Tibial nerve (tissue), 4 donors: ENCODE results near the gene SPATA33. TPM values are rescaled to one million over a fixed set of nuclear protein-coding genes. Genes with fewer than 3 reads are reported as not detected.

Experiments
- DNase-seq, 2 donors: peaks; one replicate each; pipeline ENCODE4 v3.0.0-alpha.2; 2019; ENCODE audit warnings: low spot score in 2 of 2
- H3K27ac ChIP-seq, 4 donors: fragments of 200-600 bp; sonication (generic) in 3 of 4; one replicate each; pipeline ENCODE4 v1.5.1; 2017 to 2019; ENCODE audit warnings: mild to moderate bottlenecking in 1 of 4
- H3K27me3 ChIP-seq, 2 donors: fragments of 200-600 bp; sonication (generic) in 1 of 2; one replicate each; pipeline versions ENCODE4 v1.5.1 to v1.6.0; 2017 to 2019
- H3K36me3 ChIP-seq, 3 donors: fragments of 200-600 bp; sonication (generic); one replicate each; pipeline ENCODE4 v1.5.1; 2018 to 2019
- H3K4me1 ChIP-seq, 4 donors: fragments of 200-600 bp; sonication (generic) in 3 of 4; one replicate each; pipeline ENCODE4 v1.5.1; 2017 to 2019
- H3K4me3 ChIP-seq, 4 donors: fragments of 200-600 bp; sonication (generic) in 3 of 4; one replicate each; pipeline ENCODE4 v1.5.1; 2017 to 2019; ENCODE audit warnings: mild to moderate bottlenecking in 1 of 4, moderate library complexity in 1 of 4
- H3K9me3 ChIP-seq, 4 donors: fragments of 200-600 bp; sonication (generic) in 3 of 4; one replicate each; pipeline ENCODE4 v1.5.1; 2017 to 2019
- EP300 ChIP-seq, 2 donors: sonication (generic); formaldehyde crosslinking; IDR thresholded peaks; one replicate each; pipeline ENCODE4 v1.6.1; 2017; ENCODE audit warnings: antibody characterized with exemption in 2 of 2, mild to moderate bottlenecking in 1 of 2
- POLR2A ChIP-seq, 2 donors: fragments of 450-650 bp; IDR thresholded peaks; one replicate each; pipeline ENCODE4 v1.6.1; 2017; ENCODE audit warnings: antibody characterized with exemption in 2 of 2, mild to moderate bottlenecking in 2 of 2, moderate library complexity in 2 of 2
- WGBS, 2 donors: methylation state at CpG; one replicate each; pipeline ENCODE4 v1.1.5; 2018; 5-methylcytosine and 5-hydroxymethylcytosine counted together
- total RNA-seq, 4 donors: library from RNA; depleted of rRNA; stranded (reverse); fragments of >200 nt; gene quantifications; one replicate each; pipeline ENCODE4 v1.1.0, GENCODE V29; 2016
- TF ChIP-seq, protein P1 (sequence below), 5 experiments: fragments of 200-600 bp in 3 of 5; fragments of 450-650 bp in 2 of 5; sonication (generic) in 3 of 5; IDR thresholded peaks; one replicate each; pipeline ENCODE4 v1.5.1; 2016 to 2019; ENCODE audit warnings: antibody characterized with exemption in 5 of 5, mild to moderate bottlenecking in 3 of 5, moderate library complexity in 2 of 5

SPATA33 gene
- total RNA-seq, 4 donors from 2014 or later: 4.8 to 9.0 (median 7.2) TPM

DNA sequence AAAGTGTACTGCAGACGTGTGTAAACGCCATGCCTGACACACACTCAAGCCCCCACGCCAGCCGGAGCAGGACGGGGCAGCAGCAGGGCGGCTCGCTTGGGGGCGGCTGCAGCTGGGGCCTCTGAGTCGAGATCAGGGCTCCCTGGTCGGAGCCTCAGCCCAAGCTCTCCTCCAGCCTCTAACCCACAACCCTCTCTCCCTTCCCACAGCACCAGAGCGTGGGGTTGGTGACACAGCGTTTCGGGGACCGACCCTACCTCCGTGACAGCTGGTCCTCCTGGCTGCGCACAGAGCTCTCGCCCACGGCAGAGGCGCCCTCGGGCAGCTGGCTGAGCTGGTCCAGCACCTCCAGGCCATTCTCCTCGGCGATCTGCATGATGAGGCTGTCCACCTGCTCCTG is 11.4 kb upstream of the SPATA33 start:
- Histone ChIP-seq H3K27ac (no peak overlapping the region), H3K9me3 (no peaks in the 10 kb centered on the region), H3K36me3 (peaks cover 7 to 68% (median 20%) of the 10 kb centered on the region in 3 donors), H3K4me1 (peaks cover 0 to 9% (median 0%) of the 10 kb centered on the region in 4 donors), H3K4me3 (no peak overlapping the region), H3K27me3 (no peaks in the 10 kb centered on the region)
- WGBS, 2 donors: 91 to 98% methylated on average over 18 to 22 of the region's 22 CpGs
- no peak for TF ChIP-seq EP300 (IDR thresholded peaks at IDR 0.05)
- no peak for TF ChIP-seq POLR2A (IDR thresholded peaks at IDR 0.05)
- TF ChIP-seq, protein P1, sequence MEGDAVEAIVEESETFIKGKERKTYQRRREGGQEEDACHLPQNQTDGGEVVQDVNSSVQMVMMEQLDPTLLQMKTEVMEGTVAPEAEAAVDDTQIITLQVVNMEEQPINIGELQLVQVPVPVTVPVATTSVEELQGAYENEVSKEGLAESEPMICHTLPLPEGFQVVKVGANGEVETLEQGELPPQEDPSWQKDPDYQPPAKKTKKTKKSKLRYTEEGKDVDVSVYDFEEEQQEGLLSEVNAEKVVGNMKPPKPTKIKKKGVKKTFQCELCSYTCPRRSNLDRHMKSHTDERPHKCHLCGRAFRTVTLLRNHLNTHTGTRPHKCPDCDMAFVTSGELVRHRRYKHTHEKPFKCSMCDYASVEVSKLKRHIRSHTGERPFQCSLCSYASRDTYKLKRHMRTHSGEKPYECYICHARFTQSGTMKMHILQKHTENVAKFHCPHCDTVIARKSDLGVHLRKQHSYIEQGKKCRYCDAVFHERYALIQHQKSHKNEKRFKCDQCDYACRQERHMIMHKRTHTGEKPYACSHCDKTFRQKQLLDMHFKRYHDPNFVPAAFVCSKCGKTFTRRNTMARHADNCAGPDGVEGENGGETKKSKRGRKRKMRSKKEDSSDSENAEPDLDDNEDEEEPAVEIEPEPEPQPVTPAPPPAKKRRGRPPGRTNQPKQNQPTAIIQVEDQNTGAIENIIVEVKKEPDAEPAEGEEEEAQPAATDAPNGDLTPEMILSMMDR (IDR thresholded peaks at IDR 0.05): no peak
- no peak for DNase-seq

DNA sequence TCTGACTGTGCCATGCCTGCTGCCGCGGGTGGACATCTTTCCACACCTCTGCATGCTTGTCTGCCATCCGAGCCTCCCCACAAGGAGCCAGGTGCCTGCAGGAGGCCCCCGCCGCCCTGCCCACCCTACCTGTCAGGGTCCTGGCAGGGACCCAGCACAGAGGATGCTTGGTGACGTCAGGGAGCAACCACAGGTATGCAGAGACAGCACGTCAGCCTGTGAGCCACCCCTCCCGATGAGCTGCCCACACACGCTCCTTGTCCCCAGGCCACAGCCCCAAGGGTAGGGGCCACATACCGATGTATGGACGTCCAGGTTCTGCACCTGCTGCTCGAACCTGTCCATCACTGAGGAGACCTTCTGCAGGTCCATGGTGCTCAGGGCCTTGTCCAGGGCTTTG is 10.7 kb upstream of the SPATA33 start:
- TF ChIP-seq, protein P1 (IDR thresholded peaks at IDR 0.05): no peak
- TF ChIP-seq EP300 (IDR thresholded peaks at IDR 0.05) (no peak), POLR2A (IDR thresholded peaks at IDR 0.05) (no peak)
- H3K9me3 ChIP-seq: no peaks in the 10 kb centered on the region
- 91 to 94% methylated on average over 12 of the region's 12 CpGs for WGBS, 2 donors
- H3K27me3 ChIP-seq: no peaks in the 10 kb centered on the region
- no peak overlapping the region for H3K4me3 ChIP-seq
- H3K36me3 ChIP-seq: peaks cover 10 to 74% (median 20%) of the 10 kb centered on the region in 3 donors
- DNase-seq: no peak
- H3K4me1 ChIP-seq: peaks cover 0 to 3% (median 0%) of the 10 kb centered on the region in 4 donors
- H3K27ac ChIP-seq: no peak overlapping the region

DNA sequence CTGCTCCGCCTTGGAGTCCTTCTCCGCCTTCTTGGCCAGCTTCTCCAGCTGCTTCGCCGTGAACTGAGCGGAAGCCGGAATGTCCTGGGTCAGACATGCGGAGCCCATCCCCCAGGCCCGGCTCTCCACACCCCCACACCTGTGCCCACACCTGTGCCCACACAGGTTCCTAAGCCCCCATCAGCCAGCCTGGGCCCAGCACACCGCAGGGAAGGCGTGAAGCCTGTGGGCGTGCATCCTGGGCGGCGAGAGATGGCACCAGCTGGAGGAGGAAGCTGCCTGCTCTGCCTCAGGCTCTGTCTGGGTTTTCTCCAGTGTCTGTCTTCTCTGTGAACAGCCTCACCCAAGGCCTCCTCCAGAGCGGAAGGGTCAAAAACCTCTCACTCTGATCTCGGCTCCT is 6.1 kb upstream of the SPATA33 start:
- Histone ChIP-seq H3K27me3 (no peaks in the 10 kb centered on the region), H3K4me3 (no peak overlapping the region), H3K27ac (no peak overlapping the region), H3K36me3 (peaks cover 7 to 57% (median 8%) of the 10 kb centered on the region in 3 donors), H3K9me3 (no peaks in the 10 kb centered on the region), H3K4me1 (peaks cover 0 to 10% (median 3%) of the 10 kb centered on the region in 4 donors)
- TF ChIP-seq EP300 (IDR thresholded peaks at IDR 0.05) (no peak), POLR2A (IDR thresholded peaks at IDR 0.05) (no peak)
- TF ChIP-seq, protein P1 (IDR thresholded peaks at IDR 0.05): no peak
- no peak for DNase-seq
- 84 to 90% methylated on average over 15 of the region's 15 CpGs for WGBS, 2 donors

DNA sequence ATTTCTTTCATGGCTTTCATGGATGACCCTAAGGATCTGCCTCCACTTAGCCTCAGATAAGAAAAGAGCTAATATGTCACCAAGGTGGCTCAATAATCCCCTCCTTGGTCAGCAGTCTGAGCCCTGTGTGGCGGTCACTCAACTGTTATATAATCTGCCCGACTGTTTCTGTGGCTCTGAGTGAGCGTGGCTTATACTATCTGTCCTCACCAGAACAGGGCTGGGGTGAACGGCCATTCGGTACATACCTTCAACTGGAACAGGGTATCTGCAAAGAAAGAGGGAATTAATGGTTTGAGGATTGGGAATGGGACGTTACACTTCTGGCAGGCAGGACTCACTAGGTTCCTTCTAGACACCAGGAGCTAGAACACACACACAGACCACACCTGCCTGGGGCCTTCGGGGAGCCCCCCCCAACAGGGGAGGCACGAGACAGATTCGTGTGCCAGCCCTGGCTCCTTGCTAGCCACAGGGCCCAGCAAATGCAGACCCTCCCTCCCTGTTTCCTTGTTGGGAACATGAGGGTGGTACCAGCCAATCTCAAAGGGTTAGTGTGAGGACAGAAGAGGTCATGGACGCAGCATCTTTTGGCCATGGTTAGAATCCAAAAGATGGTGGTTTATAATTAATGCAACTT is 3.9 kb upstream of the SPATA33 start:
- H3K27ac ChIP-seq: no peak overlapping the region
- TF ChIP-seq, protein P1 (IDR thresholded peaks at IDR 0.05): no peak
- TF ChIP-seq POLR2A (IDR thresholded peaks at IDR 0.05): no peak
- TF ChIP-seq EP300 (IDR thresholded peaks at IDR 0.05): no peak
- H3K4me1 ChIP-seq: peaks cover 0 to 23% (median 10%) of the 10 kb centered on the region in 4 donors
- 83 to 90% methylated on average over 10 of the region's 10 CpGs for WGBS, 2 donors
- DNase-seq: no peak
- no peaks in the 10 kb centered on the region for H3K27me3 ChIP-seq
- H3K36me3 ChIP-seq: peaks cover 0 to 42% (median 3%) of the 10 kb centered on the region in 3 donors
- no peak overlapping the region for H3K4me3 ChIP-seq
- H3K9me3 ChIP-seq: no peaks in the 10 kb centered on the region

DNA sequence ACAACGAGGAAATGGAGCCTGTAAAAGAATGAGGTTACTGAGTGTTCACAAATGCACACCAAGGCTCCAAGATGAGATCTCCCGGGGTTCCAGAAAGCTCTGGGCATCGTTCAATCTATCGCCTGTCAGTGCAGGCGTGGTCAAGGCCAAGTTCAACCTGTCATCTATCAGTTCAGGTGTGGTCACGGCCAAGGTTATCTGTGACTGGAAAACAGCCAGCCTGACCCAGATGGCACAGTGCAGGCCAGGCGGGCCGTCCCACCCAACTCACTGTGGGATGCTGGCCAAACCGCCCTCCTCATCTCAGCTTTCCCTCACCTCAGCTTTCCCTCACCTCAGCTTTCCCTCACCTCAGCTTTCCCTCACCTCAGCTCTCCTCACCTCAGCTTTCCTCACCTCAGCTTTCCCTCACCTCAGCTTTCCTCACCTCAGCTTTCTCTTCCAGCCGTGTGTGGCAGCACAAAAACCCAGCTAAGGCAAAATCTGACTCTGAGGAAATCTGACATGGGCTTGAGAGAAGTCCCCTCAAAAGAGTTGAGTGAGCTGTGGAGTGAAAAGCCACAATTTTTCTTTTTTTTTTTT is 2.5 kb upstream of the SPATA33 start:
- no peak for DNase-seq
- no peak overlapping the region for H3K4me3 ChIP-seq
- WGBS, 2 donors: 84 to 85% methylated on average over 10 of the region's 10 CpGs
- peaks cover 0 to 28% (median 11%) of the 10 kb centered on the region in 4 donors for H3K4me1 ChIP-seq
- no peak for TF ChIP-seq EP300 (IDR thresholded peaks at IDR 0.05)
- TF ChIP-seq, protein P1 (IDR thresholded peaks at IDR 0.05): no peak
- TF ChIP-seq POLR2A (IDR thresholded peaks at IDR 0.05): no peak
- no peaks in the 10 kb centered on the region for H3K9me3 ChIP-seq
- peaks cover 0 to 33% (median 3%) of the 10 kb centered on the region in 3 donors for H3K36me3 ChIP-seq
- no peaks in the 10 kb centered on the region for H3K27me3 ChIP-seq
- H3K27ac ChIP-seq: no peak overlapping the region
